H1 (cell line): Measurements from ENCODE around the gene MYOM3. TPM values are rescaled to one million over a fixed set of nuclear protein-coding genes. Genes with fewer than 3 reads are reported as not detected.

Source experiments
- CTCF ChIA-PET: fragments of 300-600 bp; sonication (Branson Sonifier 250); formaldehyde crosslinking; loops from one replicate; lab custom pipeline; 2021; ENCODE audit not compliant: partially characterized antibody; lab: Charles Lee
- POLR2A ChIA-PET: fragments of 300-600 bp; sonication (Branson Sonifier 250); formaldehyde crosslinking; loops from one replicate; lab custom pipeline; 2021; ENCODE audit warnings: inconsistent platforms; ENCODE audit not compliant: partially characterized antibody; lab: Charles Lee
- DNase-seq, 2 experiments: peaks; one replicate each; pipeline versions ENCODE4 v3.0.0 to v3.0.0-alpha.2; 2010 to 2022; ENCODE audit warnings: low spot score in 2 of 2, low read depth in 1 of 2, mixed read lengths in 1 of 2
- FAIRE-seq: peaks from 2 replicates; lab custom pipeline; 2011; peaks lifted over from hg19 to GRCh38; lab: Jason Lieb, UNC
- H2AFZ ChIP-seq: 2 replicates; pipeline ENCODE4 v1.8.1; 2012; ENCODE audit warnings: low read length, inconsistent platforms
- H2AK5ac ChIP-seq: 2 replicates; pipeline ENCODE4 v1.6.1; 2013; ENCODE audit warnings: low read depth, low read length
- H2BK120ac ChIP-seq: replicated peaks from 2 replicates; pipeline ENCODE3; 2013; ENCODE audit warnings: low read depth, low read length, inconsistent platforms
- H2BK12ac ChIP-seq: 2 replicates; pipeline ENCODE4 v1.6.1; 2013; ENCODE audit warnings: low read depth, low read length
- H2BK15ac ChIP-seq: 2 replicates; pipeline ENCODE4 v1.6.1; 2013; ENCODE audit warnings: low read length
- H2BK20ac ChIP-seq: 2 replicates; pipeline ENCODE4 v1.6.1; 2013; ENCODE audit warnings: low read length
- H2BK5ac ChIP-seq: 2 replicates; pipeline ENCODE4 v1.6.1; 2013; ENCODE audit warnings: low read depth, low read length
- H3K14ac ChIP-seq: 2 replicates; pipeline ENCODE4 v1.6.1; 2013; ENCODE audit warnings: inconsistent platforms; ENCODE audit not compliant: insufficient read length
- H3K18ac ChIP-seq: 2 replicates; pipeline ENCODE4 v1.6.1; 2013; ENCODE audit warnings: low read length; ENCODE audit errors: extremely low read depth
- H3K23ac ChIP-seq: 2 replicates; pipeline ENCODE4 v1.6.1; 2013; ENCODE audit warnings: inconsistent platforms; ENCODE audit not compliant: insufficient read length
- H3K23me2 ChIP-seq: 2 replicates; pipeline ENCODE4 v1.6.1; 2013; ENCODE audit warnings: low read depth, low read length
- H3K27ac ChIP-seq: 2 replicates; pipeline ENCODE4 v1.6.1; 2011; ENCODE audit warnings: low read depth, low read length, inconsistent platforms
- H3K27me3 ChIP-seq, 4 experiments: replicated peaks in 1 of 4; 1 replicate in 1 of 4; 2 replicates in 3 of 4; pipeline versions ENCODE4 v1.6.1 to v1.8.1; 2011 to 2013; ENCODE audit warnings: low read length in 3 of 4, mild to moderate bottlenecking in 3 of 4, inconsistent platforms in 2 of 4, mixed read lengths in 2 of 4, moderate library complexity in 1 of 4; ENCODE audit not compliant: control insufficient read depth in 3 of 4, insufficient read depth in 3 of 4; ENCODE audit errors: extremely low read depth in 1 of 4
- H3K36me3 ChIP-seq, 4 experiments: 2 replicates each; pipeline versions ENCODE4 v1.6.1 to v1.8.1; 2011 to 2013; ENCODE audit warnings: mild to moderate bottlenecking in 4 of 4, low read length in 3 of 4, moderate library complexity in 2 of 4, control low read depth in 1 of 4, inconsistent platforms in 1 of 4; ENCODE audit not compliant: insufficient read depth in 4 of 4, control insufficient read depth in 2 of 4
- H3K4ac ChIP-seq: replicated peaks from 2 replicates; pipeline ENCODE3; 2013; ENCODE audit warnings: low read length, low read depth, mixed read lengths, inconsistent platforms; ENCODE audit not compliant: insufficient read length
- H3K4me1 ChIP-seq, 4 experiments: replicated peaks in 1 of 4; 1 replicate in 1 of 4; 2 replicates in 3 of 4; pipeline versions ENCODE4 v1.6.1 to v1.8.1; 2011 to 2013; ENCODE audit warnings: low read length in 3 of 4, inconsistent platforms in 2 of 4, mixed read lengths in 1 of 4; ENCODE audit not compliant: insufficient read depth in 4 of 4, control insufficient read depth in 3 of 4
- H3K4me2 ChIP-seq, 2 experiments: 2 replicates each; pipeline versions ENCODE4 v1.6.1 to v1.8.1; 2011 to 2013; ENCODE audit warnings: low read depth in 2 of 2, low read length in 2 of 2, control low read depth in 1 of 2, inconsistent platforms in 1 of 2, mild to moderate bottlenecking in 1 of 2; ENCODE audit not compliant: insufficient read depth in 1 of 2
- H3K4me3 ChIP-seq, 4 experiments: fragments of 200-600, 300-600 bp in 1 of 4; sonication (generic), shearing (Covaris generic), sonication (Bioruptor Twin) in 1 of 4; 2 replicates each; pipeline versions ENCODE4 v1.5.1 to v1.8.1; 2011 to 2016; ENCODE audit warnings: low read length in 4 of 4, low read depth in 3 of 4, control low read depth in 2 of 4, inconsistent platforms in 2 of 4, mild to moderate bottlenecking in 2 of 4, mixed read lengths in 1 of 4, moderate library complexity in 1 of 4; ENCODE audit not compliant: insufficient read depth in 2 of 4; ENCODE audit errors: extremely low read depth in 1 of 4
- H3K56ac ChIP-seq: replicated peaks from 2 replicates; pipeline ENCODE3; 2013; ENCODE audit warnings: low read depth, mild to moderate bottlenecking, mixed read lengths, low read length, inconsistent platforms; ENCODE audit not compliant: insufficient read length
- H3K79me1 ChIP-seq: 2 replicates; pipeline ENCODE4 v1.6.1; 2013; ENCODE audit warnings: low read depth, low read length, control low read depth
- H3K79me2 ChIP-seq, 2 experiments: 2 replicates each; pipeline versions ENCODE4 v1.6.1 to v1.8.1; 2012 to 2013; ENCODE audit warnings: low read length in 2 of 2, mild to moderate bottlenecking in 2 of 2, inconsistent platforms in 1 of 2; ENCODE audit not compliant: insufficient read depth in 2 of 2, control insufficient read depth in 1 of 2
- H3K9ac ChIP-seq, 4 experiments: replicated peaks in 1 of 4; 1 replicate in 1 of 4; 2 replicates in 3 of 4; pipeline versions ENCODE4 v1.6.1 to v1.8.1; 2011 to 2013; ENCODE audit warnings: low read depth in 3 of 4, low read length in 3 of 4, control low read depth in 2 of 4, mild to moderate bottlenecking in 2 of 4, moderate library complexity in 2 of 4, inconsistent platforms in 1 of 4; ENCODE audit errors: extremely low read depth in 1 of 4
- H3K9me3 ChIP-seq, 2 experiments: 2 replicates each; pipeline versions ENCODE4 v1.6.1 to v1.8.1; 2012 to 2013; ENCODE audit warnings: mild to moderate bottlenecking in 2 of 2, moderate library complexity in 2 of 2, control low read depth in 1 of 2, inconsistent platforms in 1 of 2, low read depth in 1 of 2, low read length in 1 of 2, mixed read lengths in 1 of 2; ENCODE audit not compliant: insufficient read depth in 2 of 2
- H4K20me1 ChIP-seq, 2 experiments: replicated peaks in 1 of 2; 2 replicates each; pipeline versions ENCODE3 to v1.8.1; 2011 to 2013; ENCODE audit warnings: inconsistent platforms in 2 of 2, low read length in 2 of 2, mild to moderate bottlenecking in 1 of 2; ENCODE audit not compliant: insufficient read depth in 2 of 2, control insufficient read depth in 1 of 2
- H4K5ac ChIP-seq: 2 replicates; pipeline ENCODE4 v1.6.1; 2013; ENCODE audit warnings: low read length, low read depth, mixed read lengths, inconsistent platforms; ENCODE audit not compliant: insufficient read length
- H4K8ac ChIP-seq: 2 replicates; pipeline ENCODE4 v1.8.0; 2013; ENCODE audit warnings: mild to moderate bottlenecking, moderate library complexity, low read length, inconsistent platforms; ENCODE audit not compliant: insufficient read depth; ENCODE audit errors: extremely low read depth
- H4K91ac ChIP-seq: replicated peaks from 2 replicates; pipeline ENCODE3; 2013; ENCODE audit warnings: low read length, mixed read lengths, inconsistent platforms; ENCODE audit not compliant: insufficient read length
- ASH2L ChIP-seq: fragments of 200-600, 300-600 bp; sonication (generic); IDR thresholded peaks from one replicate; pipeline ENCODE4 v1.7.1; 2017; ENCODE audit warnings: low read length
- EP300 ChIP-seq, 2 experiments: IDR thresholded peaks; 1 replicate in 1 of 2; 2 replicates in 1 of 2; pipeline ENCODE4 v1.6.1; 2011 to 2012; ENCODE audit warnings: low read depth in 2 of 2, low read length in 2 of 2, mild to moderate bottlenecking in 2 of 2, borderline replicate concordance in 1 of 2, inconsistent platforms in 1 of 2, moderate library complexity in 1 of 2
- EZH2 ChIP-seq: fragments of 200-600 bp; sonication (generic); IDR thresholded peaks from 2 replicates; pipeline ENCODE4 v1.7.1; 2012; ENCODE audit warnings: low read depth, mild to moderate bottlenecking, moderate library complexity, low read length, inconsistent platforms; ENCODE audit not compliant: severe bottlenecking
- FOSL1 ChIP-seq: IDR thresholded peaks from 2 replicates; pipeline ENCODE4 v1.6.1; 2011; ENCODE audit warnings: mild to moderate bottlenecking, low read depth, low read length, moderate library complexity; ENCODE audit not compliant: insufficient read depth
- GTF2F1 ChIP-seq: IDR thresholded peaks from 2 replicates; pipeline ENCODE4 v1.6.1; 2012; ENCODE audit warnings: low read depth, low read length, improper control_type of control experiment, borderline replicate concordance
- JUN ChIP-seq: IDR thresholded peaks from 2 replicates; pipeline ENCODE4 v1.6.1; 2011; ENCODE audit warnings: low read depth, mild to moderate bottlenecking, improper control_type of control experiment, low read length
- JUND ChIP-seq: IDR thresholded peaks from 2 replicates; pipeline ENCODE4 v1.6.1; 2011; ENCODE audit warnings: mild to moderate bottlenecking, improper control_type of control experiment, low read length
- KDM1A ChIP-seq: fragments of 200-600, 300-600 bp; sonication (generic); IDR thresholded peaks from 2 replicates; pipeline ENCODE4 v1.7.1; 2016; ENCODE audit warnings: mild to moderate bottlenecking, low read length, borderline replicate concordance
- NRF1 ChIP-seq: IDR thresholded peaks from 2 replicates; pipeline ENCODE4 v1.6.1; 2011; ENCODE audit warnings: mild to moderate bottlenecking, low read depth, low read length, improper control_type of control experiment
- PHF8 ChIP-seq: fragments of 200-600 bp; sonication (generic); conservative IDR thresholded peaks from 2 replicates; pipeline ENCODE4 v1.7.1; 2012; ENCODE audit warnings: low read depth, mild to moderate bottlenecking, inconsistent platforms, low read length, moderate library complexity
- SAP30 ChIP-seq: fragments of 300-600 bp; sonication (generic); IDR thresholded peaks from 2 replicates; pipeline ENCODE4 v1.7.1; 2012; ENCODE audit warnings: low read length, moderate library complexity, mild to moderate bottlenecking, inconsistent platforms; ENCODE audit not compliant: insufficient read depth, insufficient replicate concordance
- SP1 ChIP-seq: IDR thresholded peaks from 2 replicates; pipeline ENCODE4 v1.6.1; 2011; ENCODE audit warnings: low read depth, low read length
- SP4 ChIP-seq: IDR thresholded peaks from 2 replicates; pipeline ENCODE4 v1.6.1; 2012; ENCODE audit warnings: low read length, inconsistent platforms
- TAF1 ChIP-seq: IDR thresholded peaks from 2 replicates; pipeline ENCODE4 v1.6.1; 2011; ENCODE audit warnings: mild to moderate bottlenecking, low read depth, low read length
- TEAD4 ChIP-seq: IDR thresholded peaks from 2 replicates; pipeline ENCODE4 v1.6.1; 2012; ENCODE audit warnings: low read depth, low read length, inconsistent platforms, mixed read lengths
- WGBS, 2 experiments: shearing (Covaris generic) in 1 of 2; methylation state at CpG; one replicate each; pipeline versions ENCODE4 v1.1.6 to v1.1.7; 2013 to 2015; ENCODE audit warnings: low lambda C conversion rate in 2 of 2, mixed read lengths in 2 of 2, inconsistent platforms in 1 of 2, low coverage in 1 of 2, missing lambda C conversion rate in 1 of 2; ENCODE audit not compliant: insufficient replicate concordance in 2 of 2, insufficient coverage in 1 of 2, insufficient read length in 1 of 2; ENCODE audit errors: extremely low coverage in 1 of 2, missing lambda C conversion rate in 1 of 2; 5-methylcytosine and 5-hydroxymethylcytosine counted together
- polyA plus RNA-seq, 7 experiments: library from polyadenylated mRNA; depleted of rRNA in 3 of 7; stranded (reverse) in 5 of 7; unstranded in 2 of 7; fragments of >200 nt in 5 of 7; fragments of 200-250 nt in 2 of 7; gene quantifications; 1 replicate in 5 of 7; 2 replicates in 1 of 7; 4 replicates in 1 of 7; pipeline versions ENCODE4 v1.2.1 to v1.2.3, GENCODE V29; 2011 to 2013; ENCODE audit warnings: missing spikeins in 2 of 7, mixed read lengths in 2 of 7
- total RNA-seq: library from RNA; stranded (reverse); fragmentation: NEBNext Ultra II Directional; extraction: Animal tissue kit (Norgen Biotek cat#: 25700); gene quantifications from 2 replicates; pipeline ENCODE4 v1.2.1, GENCODE V29; 2021

Gene MYOM3
- total and polyA plus RNA-seq, 2 of the 8 experiments (the other 6 are each of a cell fraction or from before 2014, with no cell fraction given): 0.08 to 0.09 TPM

DNA sequence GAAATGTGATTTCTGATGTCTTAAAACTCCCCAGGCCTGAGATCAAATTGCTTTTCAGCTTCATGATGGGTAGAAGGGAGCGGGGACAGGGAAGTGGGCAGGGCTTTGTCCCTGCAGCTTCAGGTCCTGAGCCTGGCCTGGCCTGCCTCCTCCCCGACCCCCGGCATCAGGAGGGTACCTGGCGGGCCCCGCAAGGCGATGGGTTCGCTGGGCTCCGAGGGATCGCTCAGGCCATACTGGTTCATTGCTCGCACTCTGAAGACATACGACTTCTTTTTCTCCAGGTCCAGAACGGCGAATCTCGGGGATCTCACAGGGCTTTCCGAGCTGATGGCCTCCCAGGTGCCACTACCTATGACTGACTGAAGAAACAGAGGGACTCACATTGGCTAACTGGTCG lies 25.5 kb downstream of the MYOM3 start:
- no peak overlapping the region for H2BK20ac ChIP-seq
- no peaks in the 10 kb centered on the region for H3K79me1 ChIP-seq
- H2AK5ac ChIP-seq: no peak overlapping the region
- peaks cover 5% of the 10 kb centered on the region; the same call in 1 of the 2 replicates for H3K23me2 ChIP-seq
- H3K27ac ChIP-seq: no peak overlapping the region
- H2BK12ac ChIP-seq: no peak overlapping the region
- no peak overlapping the region for H2BK5ac ChIP-seq
- H4K91ac ChIP-seq: no peak overlapping the region
- no peak overlapping the region for H3K18ac ChIP-seq
- H3K4me3 ChIP-seq: no peak overlapping the region
- no peak overlapping the region for H3K23ac ChIP-seq
- H3K56ac ChIP-seq: no peak overlapping the region
- H3K79me2 ChIP-seq: no peaks in the 10 kb centered on the region
- no peak overlapping the region for H3K9ac ChIP-seq
- no peaks in the 10 kb centered on the region for H3K27me3 ChIP-seq
- CTCF ChIA-PET: interaction anchor here (0.8 to 1.4 kb wide), 6 partner anchors 15 to 305 kb away, joined by 3 to 5 read pairs (median 4); no protein-coding TSS in a partner anchor
- DNase-seq (no peak), FAIRE-seq (no peak)
- no peak overlapping the region for H3K4ac ChIP-seq
- no peaks in the 10 kb centered on the region for H3K4me1 ChIP-seq
- no peaks in the 10 kb centered on the region for H3K36me3 ChIP-seq
- POLR2A ChIA-PET: interaction anchor here (0.5 to 1.2 kb wide), 2 partner anchors 26 to 289 kb away, joined by 3 read pairs; no protein-coding TSS in a partner anchor
- H4K5ac ChIP-seq: no peak overlapping the region
- no peak overlapping the region for H4K8ac ChIP-seq
- H3K14ac ChIP-seq: no peak overlapping the region
- 94% methylated on average over 15 of the region's 16 CpGs; no CpG with 5 or more reads in 1 of the 2 experiments for WGBS, 2 experiments
- H3K9me3 ChIP-seq: no peaks in the 10 kb centered on the region
- no peaks in the 10 kb centered on the region for H4K20me1 ChIP-seq
- H3K4me2 ChIP-seq: no peak overlapping the region
- H2BK15ac ChIP-seq: no peak overlapping the region
- H2AFZ ChIP-seq: no peak overlapping the region
- H2BK120ac ChIP-seq: no peak overlapping the region
- TF ChIP-seq TEAD4 (no peak), TAF1 (no peak), EP300 (IDR thresholded peaks at IDR 0.05; ENCODE audit: borderline replicate concordance in 1 of 2, low read depth in 2 of 2, low read length in 2 of 2) (no peak), GTF2F1 (no peak), SP4 (no peak), SP1 (no peak), NRF1 (no peak), FOSL1 (no peak), SAP30 (no peak), JUND (no peak), JUN (no peak), KDM1A (no peak), ASH2L (no peak), PHF8 (no peak), EZH2 (no peak)
